Colonic mucosa (tissue), 4 donors: Measurements from ENCODE around the gene ZNF518B. TPM values are rescaled to one million over a fixed set of nuclear protein-coding genes. Genes with fewer than 3 reads are reported as not detected.

Experiments
- DNase-seq: peaks from one replicate; pipeline ENCODE4 v3.0.0-alpha.2; 2020
- H3K27ac ChIP-seq: fragments of 200-600 bp; one replicate; pipeline ENCODE4 v1.8.0; 2021
- H3K27me3 ChIP-seq: fragments of 200-600 bp; one replicate; pipeline ENCODE4 v1.8.0; 2021
- H3K36me3 ChIP-seq: fragments of 200-600 bp; one replicate; pipeline ENCODE4 v1.8.0; 2021
- H3K4me1 ChIP-seq: fragments of 200-600 bp; one replicate; pipeline ENCODE4 v1.8.0; 2021; ENCODE audit warnings: mild to moderate bottlenecking
- H3K4me3 ChIP-seq: fragments of 200-600 bp; one replicate; pipeline ENCODE4 v1.8.0; 2021
- H3K9ac ChIP-seq, 2 donors: one replicate each; pipeline ENCODE4 v1.7.0; 2013; ENCODE audit warnings: control low read depth in 2 of 2, low read depth in 2 of 2, low read length in 2 of 2
- H3K9me3 ChIP-seq: fragments of 200-600 bp; one replicate; pipeline ENCODE4 v1.8.0; 2021
- CTCF ChIP-seq: fragments of 200-600 bp; IDR thresholded peaks from one replicate; pipeline ENCODE4 v1.8.0; 2022; ENCODE audit warnings: antibody characterized with exemption, mild to moderate bottlenecking
- intact Hi-C: fragments of 100-400 bp; cut with DNase I; formaldehyde crosslinking; loops from one replicate; pipeline ENCODE4 v1.14.1; 2022
- total RNA-seq, 2 donors: library from RNA; stranded (reverse); fragmentation: NEBNext Ultra II Directional in 1 of 2; extraction: Animal tissue kit (Norgen Biotek cat#: 25700) in 1 of 2; gene quantifications; one replicate each; pipeline ENCODE4 v1.2.1, GENCODE V29; 2021
- donor health status: healthy.
- donor health status: DM: no; HTN: no; CAD: no.
- donor health status: DM: no; HTN: no; CAD: no.

Gene ZNF518B
- total RNA-seq, 2 donors from 2014 or later: 15.3 to 19.0 TPM

GRCh38 chr4:10456595-10457254 is 501 bp downstream of the ZNF518B start:
- intact Hi-C loops: no loop called here
- H3K27me3 ChIP-seq: peaks cover 2% of the 10 kb centered on the region
- H3K27ac ChIP-seq: no peak overlapping the region
- TF ChIP-seq CTCF: no peak
- H3K4me3 ChIP-seq: peak overlapping the region; percentile 55
- H3K4me1 ChIP-seq: peaks cover 3% of the 10 kb centered on the region
- H3K9ac ChIP-seq: peak overlapping the region in 1 of 2 donors; percentile 68
- H3K36me3 ChIP-seq: no peaks in the 10 kb centered on the region
- peak; percentile 68 for DNase-seq
- no peaks in the 10 kb centered on the region for H3K9me3 ChIP-seq

- no peaks in the 10 kb centered on the region for H3K27me3 ChIP-seq
- no peak overlapping the region for H3K9ac ChIP-seq
Measured at GRCh38 chr4:10456260-10456594, 999 bp downstream of the ZNF518B start.

GRCh38 chr4:10455133-10455532 is 2.1 kb downstream of the ZNF518B start:
- intact Hi-C loops: no loop called here
- H3K27ac ChIP-seq: no peak overlapping the region
- no peak for DNase-seq
- H3K36me3 ChIP-seq: no peaks in the 10 kb centered on the region
- H3K4me1 ChIP-seq: peaks cover 3% of the 10 kb centered on the region
- no peaks in the 10 kb centered on the region for H3K27me3 ChIP-seq
- H3K4me3 ChIP-seq: no peak overlapping the region
- no peaks in the 10 kb centered on the region for H3K9me3 ChIP-seq
- H3K9ac ChIP-seq: no peak overlapping the region
- no peak for TF ChIP-seq CTCF

More at GRCh38 chr4:10456260-10456594, 999 bp downstream of the ZNF518B start:
- no peak for TF ChIP-seq CTCF
- peak overlapping the region; percentile 55 for H3K4me3 ChIP-seq
- no peaks in the 10 kb centered on the region for H3K36me3 ChIP-seq
- intact Hi-C loops: no loop called here
- DNase-seq: peak; percentile 20
- peaks cover 3% of the 10 kb centered on the region for H3K4me1 ChIP-seq
- no peaks in the 10 kb centered on the region for H3K9me3 ChIP-seq
- H3K27ac ChIP-seq: no peak overlapping the region

- no peaks in the 10 kb centered on the region for H3K36me3 ChIP-seq
- TF ChIP-seq CTCF: no peak
- intact Hi-C loops: no loop called here
- H3K9me3 ChIP-seq: no peaks in the 10 kb centered on the region
- no peak for DNase-seq
- H3K4me1 ChIP-seq: peaks cover 3% of the 10 kb centered on the region
- no peak overlapping the region for H3K4me3 ChIP-seq
- no peak overlapping the region for H3K9ac ChIP-seq
- H3K27me3 ChIP-seq: no peaks in the 10 kb centered on the region
- no peak overlapping the region for H3K27ac ChIP-seq
Measured at GRCh38 chr4:10454726-10455125, 2.5 kb downstream of the ZNF518B start.

GRCh38 chr4:10454121-10454520 is 3.1 kb downstream of the ZNF518B start:
- no peak overlapping the region for H3K27ac ChIP-seq
- H3K4me3 ChIP-seq: no peak overlapping the region
- no peak for TF ChIP-seq CTCF
- no peaks in the 10 kb centered on the region for H3K27me3 ChIP-seq
- no peaks in the 10 kb centered on the region for H3K36me3 ChIP-seq
- no peaks in the 10 kb centered on the region for H3K9me3 ChIP-seq
- peaks cover 3% of the 10 kb centered on the region for H3K4me1 ChIP-seq
- no peak overlapping the region for H3K9ac ChIP-seq
- intact Hi-C loops: no loop called here
- no peak for DNase-seq
